Lower leg skin (tissue), 3 donors: ENCODE measurements around the gene LMO2.

Experiments used
- POLR2A ChIP-seq, 2 donors: fragments of 450-650 bp; IDR thresholded peaks; one replicate each; pipeline ENCODE4 v1.6.1; 2016 to 2017; ENCODE audit warnings: antibody characterized with exemption in 2 of 2, mild to moderate bottlenecking in 1 of 2, moderate library complexity in 1 of 2
- TF ChIP-seq, protein P1 (sequence below), 3 donors: fragments of 450-650 bp; IDR thresholded peaks; one replicate each; pipeline ENCODE4 v1.5.1; 2016; ENCODE audit warnings: antibody characterized with exemption in 3 of 3, mild to moderate bottlenecking in 3 of 3, moderate library complexity in 2 of 3

DNA sequence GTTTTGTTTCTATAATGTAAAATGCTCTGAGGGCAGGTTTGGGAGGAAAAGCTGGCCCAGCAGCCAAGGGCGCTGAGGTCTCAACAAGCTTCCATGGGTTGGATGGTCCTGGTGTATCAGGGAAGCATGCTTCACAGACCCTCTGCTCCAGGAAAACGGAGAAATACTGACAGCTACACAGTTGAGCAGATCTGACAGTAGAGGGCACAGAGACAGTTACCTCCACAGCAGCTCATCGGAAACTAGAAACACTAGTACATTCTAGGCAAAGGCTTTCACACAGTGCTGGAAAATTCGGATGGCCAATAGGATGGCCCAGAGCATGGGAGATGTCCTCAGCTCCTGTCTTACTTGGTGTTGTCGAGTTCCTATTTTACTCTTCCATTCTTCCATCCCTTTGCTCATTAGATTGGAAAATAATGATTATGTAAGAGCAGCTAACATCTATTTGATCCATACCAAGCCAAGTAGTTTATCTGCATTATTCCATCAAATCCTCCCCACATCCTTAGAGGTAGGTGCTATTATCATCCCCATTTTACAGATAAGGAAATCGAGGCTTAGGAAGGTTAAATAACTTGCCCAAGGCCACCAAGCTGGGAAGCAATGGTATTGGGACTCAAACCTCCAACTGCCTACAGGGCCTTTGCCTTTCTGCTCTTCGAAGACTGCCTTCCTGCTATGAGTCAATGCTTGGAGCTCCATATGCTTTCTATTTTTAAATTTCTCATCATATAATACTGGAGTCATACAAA lies 28.3 kb downstream of the LMO2 start:
- TF ChIP-seq, protein P1, sequence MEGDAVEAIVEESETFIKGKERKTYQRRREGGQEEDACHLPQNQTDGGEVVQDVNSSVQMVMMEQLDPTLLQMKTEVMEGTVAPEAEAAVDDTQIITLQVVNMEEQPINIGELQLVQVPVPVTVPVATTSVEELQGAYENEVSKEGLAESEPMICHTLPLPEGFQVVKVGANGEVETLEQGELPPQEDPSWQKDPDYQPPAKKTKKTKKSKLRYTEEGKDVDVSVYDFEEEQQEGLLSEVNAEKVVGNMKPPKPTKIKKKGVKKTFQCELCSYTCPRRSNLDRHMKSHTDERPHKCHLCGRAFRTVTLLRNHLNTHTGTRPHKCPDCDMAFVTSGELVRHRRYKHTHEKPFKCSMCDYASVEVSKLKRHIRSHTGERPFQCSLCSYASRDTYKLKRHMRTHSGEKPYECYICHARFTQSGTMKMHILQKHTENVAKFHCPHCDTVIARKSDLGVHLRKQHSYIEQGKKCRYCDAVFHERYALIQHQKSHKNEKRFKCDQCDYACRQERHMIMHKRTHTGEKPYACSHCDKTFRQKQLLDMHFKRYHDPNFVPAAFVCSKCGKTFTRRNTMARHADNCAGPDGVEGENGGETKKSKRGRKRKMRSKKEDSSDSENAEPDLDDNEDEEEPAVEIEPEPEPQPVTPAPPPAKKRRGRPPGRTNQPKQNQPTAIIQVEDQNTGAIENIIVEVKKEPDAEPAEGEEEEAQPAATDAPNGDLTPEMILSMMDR (IDR thresholded peaks at IDR 0.05): no peak
- TF ChIP-seq POLR2A (IDR thresholded peaks at IDR 0.05): no peak
